Uterus (tissue), 2 donors: ENCODE measurements around the gene ZNF618.
"Not testable (repeated sequence)": the region's sequence is repeated elsewhere in the genome, so short reads cannot be mapped to it uniquely, and the experiment has no call there.

Experiments used
- CTCF ChIP-seq, 4 experiments: fragments of 200-600 bp in 2 of 4; fragments of 450-650 bp in 2 of 4; sonication (generic) in 2 of 4; IDR thresholded peaks; one replicate each; pipeline ENCODE4 v1.5.1; 2016 to 2019; ENCODE audit warnings: antibody characterized with exemption in 4 of 4, mild to moderate bottlenecking in 2 of 4, moderate library complexity in 1 of 4
- POLR2A ChIP-seq, 2 donors: fragments of 450-650 bp; IDR thresholded peaks; one replicate each; pipeline ENCODE4 v1.6.1; 2016; ENCODE audit warnings: antibody characterized with exemption in 2 of 2, mild to moderate bottlenecking in 1 of 2, moderate library complexity in 1 of 2

DNA sequence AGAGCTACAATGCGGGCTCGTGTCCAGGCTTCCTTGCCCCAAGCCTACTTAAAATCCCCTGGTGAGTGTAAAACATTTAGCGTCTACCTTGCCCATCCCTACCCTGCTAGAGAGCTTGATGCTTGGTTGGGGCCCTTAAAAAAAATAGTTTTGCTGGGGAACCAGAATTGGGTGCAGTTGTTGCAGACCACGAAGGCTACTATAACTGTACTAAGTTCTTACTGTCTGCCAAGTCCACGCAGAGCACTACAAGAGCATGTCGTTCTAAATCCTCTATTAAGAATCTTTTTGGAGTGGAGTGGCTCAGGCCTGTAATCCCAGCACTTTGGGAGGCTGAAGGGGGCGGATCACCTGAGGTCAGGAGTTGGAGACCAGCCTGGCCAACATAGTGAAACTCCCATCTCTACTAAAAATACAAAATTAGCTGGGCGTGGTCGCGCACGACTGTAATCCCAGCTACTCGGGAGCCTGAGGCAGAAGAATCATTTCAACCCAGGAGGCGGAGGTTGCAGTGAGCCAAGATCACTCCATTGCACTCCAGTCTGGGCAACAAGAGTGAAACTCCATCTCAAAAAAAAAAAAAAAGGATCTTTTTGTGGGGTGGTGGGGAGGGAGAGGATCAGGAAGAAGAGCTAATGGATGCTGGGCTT lies 206.8 kb downstream of the ZNF618 start:
- not testable (repeated sequence) for TF ChIP-seq POLR2A, CTCF (IDR thresholded peaks at IDR 0.05)
